Stimulated activated CD4-positive, alpha-beta T cell treated with anti-CD3 and anti-CD28 coated beads, Interleukin-2, amount 100 ng/mL, for 24 hours (primary cell): ENCODE results near the gene MLKL.
"Not testable (repeated sequence)": the region's sequence is repeated elsewhere in the genome, so short reads cannot be mapped to it uniquely, and the experiment has no call there.

Source experiments
- DNase-seq, 2 donors: peaks; one replicate each; pipeline ENCODE4 v3.0.0-alpha.2; 2020

The MLKL gene

GRCh38 chr16:74731853-74732477, 31.3 kb upstream of the MLKL start:
- no peak for DNase-seq

- no peak for DNase-seq
These were observed 29.4 kb upstream of the MLKL start for GRCh38 chr16:74729783-74730683.

- DNase-seq, result no peak
These were observed 27.2 kb upstream of the MLKL start for GRCh38 chr16:74727903-74728302.

- DNase-seq, result peak; percentile 34 to 61
These were observed 26.1 kb upstream of the MLKL start for GRCh38 chr16:74726716-74727115.

GRCh38 chr16:74725651-74726455, 25.2 kb upstream of the MLKL start:
- no peak for DNase-seq

GRCh38 chr16:74724820-74725549, 24.3 kb upstream of the MLKL start:
- DNase-seq, result no peak

GRCh38 chr16:74723256-74723655, 22.6 kb upstream of the MLKL start:
- no peak for DNase-seq

- DNase-seq, result not testable (repeated sequence)
These were observed 21.5 kb upstream of the MLKL start for GRCh38 chr16:74722156-74722555.

- no peak for DNase-seq
These were observed 21.1 kb upstream of the MLKL start for GRCh38 chr16:74721716-74722115.

- DNase-seq, result no peak
These were observed 19.9 kb upstream of the MLKL start for GRCh38 chr16:74720579-74720978.

GRCh38 chr16:74718741-74719610, 18.3 kb upstream of the MLKL start:
- DNase-seq, result no peak

- no peak for DNase-seq
These were observed 17.5 kb upstream of the MLKL start for GRCh38 chr16:74718140-74718539.

- no peak for DNase-seq
These were observed 16.7 kb upstream of the MLKL start for GRCh38 chr16:74717367-74717766.

GRCh38 chr16:74716355-74716754, 15.7 kb upstream of the MLKL start:
- no peak for DNase-seq

- no peak for DNase-seq
These were observed 13.2 kb upstream of the MLKL start for GRCh38 chr16:74713876-74714275.

GRCh38 chr16:74713325-74713724, 12.7 kb upstream of the MLKL start:
- DNase-seq, result no peak

GRCh38 chr16:74711938-74712337, 11.3 kb upstream of the MLKL start:
- no peak for DNase-seq

GRCh38 chr16:74710401-74710800, 9.7 kb upstream of the MLKL start:
- no peak for DNase-seq

GRCh38 chr16:74709441-74709877, 8.8 kb upstream of the MLKL start:
- DNase-seq, result peak; percentile 86

GRCh38 chr16:74700116-74700437, 585 bp downstream of the MLKL start:
- DNase-seq, result peak in 1 of 2 donors; percentile 26

- peak in 1 of 2 donors; percentile 6 for DNase-seq
These were observed 996 bp downstream of the MLKL start for GRCh38 chr16:74699666-74700065.

GRCh38 chr16:74698222-74698621, 2.4 kb downstream of the MLKL start:
- no peak for DNase-seq
